HFFc6 (cell line): ENCODE results near the gene PTPN22. TPM values are rescaled to one million over a fixed set of nuclear protein-coding genes. Genes with fewer than 3 reads are reported as not detected.

ENCODE experiments used
- DNase-seq: peaks from one replicate; pipeline ENCODE4 v3.0.0-alpha.2; 2018
- H3K27ac Mint-ChIP-seq: 2 replicates; pipeline ENCODE4 v1.8.0; 2020; ENCODE audit warnings: mild to moderate bottlenecking, mixed read lengths
- H3K27me3 Mint-ChIP-seq: 2 replicates; pipeline ENCODE4 v1.8.0; 2021; ENCODE audit warnings: mild to moderate bottlenecking, moderate library complexity, mixed read lengths; ENCODE audit not compliant: insufficient read depth
- H3K36me3 Mint-ChIP-seq: 2 replicates; pipeline ENCODE4 v1.8.0; 2021; ENCODE audit warnings: low read depth, mixed read lengths
- H3K4me1 Mint-ChIP-seq: 2 replicates; pipeline ENCODE4 v1.8.0; 2020; ENCODE audit warnings: low read depth, mixed read lengths
- H3K4me3 Mint-ChIP-seq: 2 replicates; pipeline ENCODE4 v1.8.0; 2020; ENCODE audit warnings: mild to moderate bottlenecking, moderate library complexity, mixed read lengths
- H3K9me3 Mint-ChIP-seq: 2 replicates; pipeline ENCODE4 v1.8.0; 2020; ENCODE audit warnings: mild to moderate bottlenecking, mixed read lengths
- CTCF ChIP-seq: fragments of 200-600 bp; sonication (generic); IDR thresholded peaks from 2 replicates; pipeline ENCODE4 v1.5.0; 2021; ENCODE audit warnings: antibody characterized with exemption, mild to moderate bottlenecking
- total RNA-seq, 6 experiments: library from RNA; stranded (reverse); fragmentation: NEBNext Ultra II Directional; extraction: Animal tissue kit (Norgen Biotek cat#: 25700); gene quantifications; 2 replicates in 1 of 6; 3 replicates in 5 of 6; pipeline ENCODE4 v1.2.3, GENCODE V29; 2021

PTPN22 gene
- total RNA-seq, 6 experiments from 2014 or later: 0.71 to 1.3 (median 1.0) TPM

GRCh38 chr1:113780374-113781146 lies 91.0 kb downstream of the PTPN22 start:
- no peak for DNase-seq
- no peak overlapping the region for H3K4me3 Mint-ChIP-seq

DNA sequence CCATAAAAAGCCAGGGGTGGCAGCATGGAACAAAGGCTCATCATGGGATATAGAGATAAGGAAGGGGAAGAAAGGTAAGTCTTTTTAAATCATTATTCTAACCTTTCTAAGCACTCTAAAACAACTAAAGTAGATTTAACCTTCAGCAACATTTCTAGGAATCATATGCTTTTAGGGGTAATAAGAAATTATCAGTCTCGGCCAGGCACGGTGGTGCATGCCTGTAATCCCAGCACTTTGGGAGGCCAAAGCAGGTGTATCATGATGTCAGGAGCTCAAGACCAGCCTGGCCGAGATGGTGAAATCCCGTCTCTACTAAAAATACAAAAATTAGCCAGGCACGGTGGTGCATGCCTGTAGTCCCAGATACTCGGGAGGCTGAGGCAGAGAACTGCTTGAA lies 92.0 kb downstream of the PTPN22 start:
- Mint-ChIP-seq H3K4me1 (no peaks in the 10 kb centered on the region), H3K27me3 (no peaks in the 10 kb centered on the region), H3K27ac (no peak overlapping the region), H3K9me3 (no peaks in the 10 kb centered on the region), H3K4me3 (no peak overlapping the region), H3K36me3 (peaks cover 13% of the 10 kb centered on the region)
- no peak for TF ChIP-seq CTCF
- DNase-seq: no peak

More at GRCh38 chr1:113780374-113781146, 91.0 kb downstream of the PTPN22 start:
- Mint-ChIP-seq H3K9me3 (no peaks in the 10 kb centered on the region), H3K27ac (no peak overlapping the region), H3K4me1 (peaks cover 3% of the 10 kb centered on the region), H3K36me3 (peaks cover 13% of the 10 kb centered on the region), H3K27me3 (no peaks in the 10 kb centered on the region; the same call in 1 of the 2 replicates)
- TF ChIP-seq CTCF: no peak

DNA sequence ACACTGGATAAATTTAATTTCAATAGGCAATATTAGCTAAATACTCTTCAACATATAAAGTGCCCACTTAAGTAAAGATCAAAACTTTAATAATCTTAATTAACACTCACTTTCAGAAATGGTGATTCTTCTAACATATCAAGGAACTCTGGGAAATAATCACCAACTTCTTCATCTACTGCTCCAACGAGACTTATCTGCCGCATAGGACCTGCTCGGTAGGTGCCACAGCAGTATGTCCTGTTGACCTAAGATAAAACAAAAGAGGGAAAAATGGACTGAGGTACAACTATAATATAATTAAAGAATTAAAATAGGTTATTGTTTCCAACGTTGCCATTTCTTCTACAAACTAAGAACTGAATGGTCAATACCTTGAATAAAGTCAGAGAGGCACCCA lies 94.0 kb downstream of the PTPN22 start:
- no peak for TF ChIP-seq CTCF
- Mint-ChIP-seq H3K4me1 (no peaks in the 10 kb centered on the region), H3K36me3 (peaks cover 13% of the 10 kb centered on the region), H3K9me3 (no peaks in the 10 kb centered on the region), H3K4me3 (no peak overlapping the region), H3K27ac (no peak overlapping the region), H3K27me3 (no peaks in the 10 kb centered on the region)
- DNase-seq: no peak

GRCh38 chr1:113770031-113770430 lies 101.5 kb downstream of the PTPN22 start:
- no peaks in the 10 kb centered on the region; the same call in 1 of the 2 replicates for H3K27me3 Mint-ChIP-seq
- no peak for TF ChIP-seq CTCF
- no peaks in the 10 kb centered on the region for H3K9me3 Mint-ChIP-seq
- no peak for DNase-seq
- H3K4me3 Mint-ChIP-seq: no peak overlapping the region
- H3K36me3 Mint-ChIP-seq: peaks cover 19% of the 10 kb centered on the region
- H3K4me1 Mint-ChIP-seq: peaks cover 14% of the 10 kb centered on the region
- H3K27ac Mint-ChIP-seq: no peak overlapping the region

- Mint-ChIP-seq H3K9me3 (no peaks in the 10 kb centered on the region), H3K4me3 (no peak overlapping the region), H3K27me3 (no peaks in the 10 kb centered on the region; the same call in 1 of the 2 replicates)
Measured at GRCh38 chr1:113769601-113769970, 101.9 kb downstream of the PTPN22 start.

More at GRCh38 chr1:113769601-113769970, 101.9 kb downstream of the PTPN22 start:
- H3K27ac Mint-ChIP-seq: no peak overlapping the region
- H3K36me3 Mint-ChIP-seq: peaks cover 19% of the 10 kb centered on the region
- TF ChIP-seq CTCF: no peak
- H3K4me1 Mint-ChIP-seq: peaks cover 14% of the 10 kb centered on the region
- DNase-seq: no peak
